T-helper 1 cell treated with Interleukin-12 subunit alpha and Interleukin-12 subunit beta and Interleukin-4 antibody, amounts not matched to agents 30 μg/mL and 1 μg/mL, for 36 hours (primary cell): ENCODE data around the gene SLC11A2.
"Not testable (repeated sequence)": the region's sequence is repeated elsewhere in the genome, so short reads cannot be mapped to it uniquely, and the experiment has no call there.

ENCODE experiments used
- H3K27ac Mint-ChIP-seq: one replicate; pipeline ENCODE4 v1.8.0; 2021; ENCODE audit warnings: mild to moderate bottlenecking, mixed read lengths
- H3K27me3 Mint-ChIP-seq: one replicate; pipeline ENCODE4 v1.8.0; 2021; ENCODE audit warnings: low read depth, mixed read lengths
- H3K36me3 Mint-ChIP-seq: one replicate; pipeline ENCODE4 v1.8.0; 2021; ENCODE audit warnings: low read depth, mixed read lengths
- H3K4me1 Mint-ChIP-seq: one replicate; pipeline ENCODE4 v1.8.0; 2021; ENCODE audit warnings: low read depth, mixed read lengths
- H3K4me3 Mint-ChIP-seq: one replicate; pipeline ENCODE4 v1.8.0; 2021; ENCODE audit warnings: mild to moderate bottlenecking, moderate library complexity, mixed read lengths
- H3K9me3 Mint-ChIP-seq: one replicate; pipeline ENCODE4 v1.8.0; 2021; ENCODE audit warnings: mixed read lengths

The SLC11A2 gene

GRCh38 chr12:50960130-50960529 lies 66.1 kb downstream of the SLC11A2 start:
- Mint-ChIP-seq H3K4me1 (peaks cover 10% of the 10 kb centered on the region), H3K27ac (no peak overlapping the region), H3K9me3 (no peaks in the 10 kb centered on the region)

GRCh38 chr12:50955697-50956096 lies 70.5 kb downstream of the SLC11A2 start:
- H3K4me1 Mint-ChIP-seq, result peaks cover 8% of the 10 kb centered on the region
- no peaks in the 10 kb centered on the region for H3K9me3 Mint-ChIP-seq
- no peak overlapping the region for H3K4me3 Mint-ChIP-seq
- no peaks in the 10 kb centered on the region for H3K36me3 Mint-ChIP-seq
- H3K27me3 Mint-ChIP-seq, result no peaks in the 10 kb centered on the region
- no peak overlapping the region for H3K27ac Mint-ChIP-seq

More at GRCh38 chr12:50960130-50960529, 66.1 kb downstream of the SLC11A2 start:
- Mint-ChIP-seq H3K36me3 (no peaks in the 10 kb centered on the region), H3K4me3 (no peak overlapping the region), H3K27me3 (no peaks in the 10 kb centered on the region)

DNA sequence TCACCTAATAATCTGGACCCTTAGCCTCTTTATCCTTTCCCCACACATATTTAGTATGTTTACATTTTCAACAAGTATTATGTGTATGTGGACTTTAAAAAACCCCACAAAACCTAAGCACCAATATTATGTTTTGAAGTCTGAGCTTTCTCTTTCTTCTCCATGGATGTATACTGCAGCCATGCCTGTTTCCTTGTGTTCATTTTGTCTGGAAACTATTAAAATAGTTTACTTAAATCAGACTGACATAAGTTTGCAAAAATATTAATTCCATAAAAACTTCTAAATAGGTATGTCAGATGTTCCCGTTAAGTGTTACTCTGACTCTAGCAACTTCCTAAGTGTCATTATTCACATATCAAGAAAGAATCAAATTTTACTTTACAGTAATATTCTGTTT lies 70.9 kb downstream of the SLC11A2 start:
- Mint-ChIP-seq H3K4me3 (no peak overlapping the region), H3K27me3 (no peaks in the 10 kb centered on the region), H3K4me1 (peaks cover 6% of the 10 kb centered on the region), H3K36me3 (no peaks in the 10 kb centered on the region), H3K9me3 (no peaks in the 10 kb centered on the region), H3K27ac (no peak overlapping the region)

DNA sequence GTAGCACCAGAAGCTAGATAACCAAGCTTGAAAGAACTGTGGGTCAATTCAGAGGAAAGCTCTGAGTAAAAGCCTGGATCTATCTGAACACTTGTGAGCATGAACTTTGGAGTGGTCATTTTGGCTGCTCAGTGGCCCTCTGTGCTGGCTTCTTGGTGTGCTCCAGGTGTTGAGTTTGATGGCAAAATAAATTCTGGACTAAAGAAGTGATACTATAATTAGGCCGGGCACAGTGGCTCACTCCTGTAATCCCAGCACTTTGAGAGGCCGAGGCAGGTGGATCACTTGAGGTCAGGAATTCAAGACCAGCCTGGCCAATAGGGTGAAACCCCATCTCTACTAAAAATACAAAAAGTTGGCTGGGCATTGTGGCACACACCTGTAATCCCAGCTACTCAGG lies 71.4 kb downstream of the SLC11A2 start:
- H3K27me3 Mint-ChIP-seq, H3K4me1 Mint-ChIP-seq, H3K27ac Mint-ChIP-seq, H3K4me3 Mint-ChIP-seq, H3K36me3 Mint-ChIP-seq, H3K9me3 Mint-ChIP-seq: not testable (repeated sequence)

GRCh38 chr12:50953047-50953446 lies 73.1 kb downstream of the SLC11A2 start:
- H3K4me3 Mint-ChIP-seq, result no peak overlapping the region
- H3K9me3 Mint-ChIP-seq, result no peaks in the 10 kb centered on the region
- H3K27ac Mint-ChIP-seq, result no peak overlapping the region
- no peaks in the 10 kb centered on the region for H3K36me3 Mint-ChIP-seq
- no peaks in the 10 kb centered on the region for H3K27me3 Mint-ChIP-seq
- H3K4me1 Mint-ChIP-seq, result no peaks in the 10 kb centered on the region

DNA sequence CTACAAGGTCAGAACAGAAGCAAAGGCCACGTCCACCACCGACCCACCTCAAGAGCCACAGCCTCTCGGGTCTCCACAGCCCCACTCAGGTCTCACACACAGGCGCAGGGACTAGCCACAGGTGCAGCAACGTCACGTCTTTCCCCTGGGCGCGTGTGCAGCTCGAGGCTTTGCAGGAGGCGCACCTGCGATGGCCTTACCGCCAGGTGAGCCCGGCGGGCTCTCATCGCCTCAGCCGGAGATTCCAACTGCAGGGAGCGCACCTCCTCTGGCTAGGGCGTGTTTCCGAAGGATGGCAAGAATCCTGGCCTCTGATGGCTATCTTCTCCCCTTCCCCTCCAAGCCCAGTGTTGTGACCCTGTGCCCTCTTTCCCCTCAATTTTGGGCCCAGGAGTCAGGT lies 73.7 kb downstream of the SLC11A2 start, which contains the start of gene HIGD1C:
HIGD1C (plus strand) TSS at position 35 of the 400 bp plus-strand sequence. CDS start 1,455 bp downstream, outside the sequence.
- H3K36me3 Mint-ChIP-seq, result no peaks in the 10 kb centered on the region
- H3K4me3 Mint-ChIP-seq, result no peak within 1 kb of the TSS
- no peaks in the 10 kb centered on the region for H3K4me1 Mint-ChIP-seq
- H3K27ac Mint-ChIP-seq, result no peak within 1 kb of the TSS
- H3K9me3 Mint-ChIP-seq, result no peaks in the 10 kb centered on the region
- no peaks in the 10 kb centered on the region for H3K27me3 Mint-ChIP-seq

- Mint-ChIP-seq H3K4me3 (no peak overlapping the region), H3K4me1 (no peaks in the 10 kb centered on the region), H3K9me3 (peaks cover 5% of the 10 kb centered on the region), H3K27me3 (no peaks in the 10 kb centered on the region), H3K27ac (no peak overlapping the region), H3K36me3 (no peaks in the 10 kb centered on the region)
Observed at GRCh38 chr12:50951112-50951511, 75.1 kb downstream of the SLC11A2 start.

DNA sequence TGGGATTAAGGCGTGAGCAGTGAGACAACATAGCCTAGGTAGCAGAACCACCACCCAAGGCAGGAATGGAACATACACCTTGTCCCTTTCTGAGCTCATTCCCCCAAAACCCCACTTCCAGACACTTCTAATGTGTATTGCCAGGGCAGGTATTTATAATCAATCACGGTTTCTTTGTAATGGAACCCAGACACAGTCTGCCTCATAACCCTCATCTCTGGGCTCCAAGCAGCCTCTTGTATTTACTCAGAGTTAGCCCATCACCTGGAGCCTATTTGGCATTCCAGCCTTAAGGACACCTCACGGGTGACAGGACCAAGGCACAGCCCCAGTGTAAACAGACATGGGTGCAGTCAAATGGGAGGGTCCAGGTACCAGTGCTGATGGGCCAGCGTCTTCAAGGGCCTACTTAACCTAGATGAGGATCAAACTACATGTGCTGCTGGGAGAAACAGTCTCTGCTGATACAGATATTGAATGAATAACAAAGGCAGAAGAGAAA lies 76.3 kb downstream of the SLC11A2 start:
- Mint-ChIP-seq H3K9me3 (peaks cover 5% of the 10 kb centered on the region), H3K27ac (no peak overlapping the region), H3K4me1 (no peaks in the 10 kb centered on the region), H3K27me3 (no peaks in the 10 kb centered on the region), H3K36me3 (no peaks in the 10 kb centered on the region), H3K4me3 (no peak overlapping the region)

DNA sequence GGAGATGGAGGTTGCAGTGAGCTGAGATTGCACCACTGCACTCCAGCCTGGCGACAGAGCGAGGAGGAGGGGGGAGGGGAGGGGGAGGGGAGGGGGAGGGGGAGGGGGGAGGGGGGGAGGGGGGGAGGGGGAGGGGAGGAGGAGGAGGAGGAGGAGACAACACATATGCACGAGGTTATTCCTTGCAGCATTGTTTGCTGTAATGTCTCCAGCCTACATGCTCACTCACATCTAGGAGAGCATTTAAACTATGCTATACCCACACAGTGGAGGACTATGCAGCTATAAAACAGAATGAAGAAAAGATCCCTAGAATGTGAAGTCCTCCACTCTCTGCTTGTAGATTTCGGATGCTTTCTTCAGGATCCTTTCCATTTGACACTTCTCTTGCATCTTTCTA lies 77.4 kb downstream of the SLC11A2 start:
- H3K36me3 Mint-ChIP-seq, result no peaks in the 10 kb centered on the region
- peaks cover 5% of the 10 kb centered on the region for H3K9me3 Mint-ChIP-seq
- H3K27me3 Mint-ChIP-seq, result no peaks in the 10 kb centered on the region
- H3K4me1 Mint-ChIP-seq, result no peaks in the 10 kb centered on the region
- H3K27ac Mint-ChIP-seq, result no peak overlapping the region
- H3K4me3 Mint-ChIP-seq, result no peak overlapping the region

GRCh38 chr12:50947933-50948626 lies 78.1 kb downstream of the SLC11A2 start:
- Mint-ChIP-seq H3K9me3 (peaks cover 5% of the 10 kb centered on the region), H3K27me3 (no peaks in the 10 kb centered on the region), H3K4me3 (no peak overlapping the region), H3K27ac (no peak overlapping the region), H3K36me3 (no peaks in the 10 kb centered on the region), H3K4me1 (no peaks in the 10 kb centered on the region)

DNA sequence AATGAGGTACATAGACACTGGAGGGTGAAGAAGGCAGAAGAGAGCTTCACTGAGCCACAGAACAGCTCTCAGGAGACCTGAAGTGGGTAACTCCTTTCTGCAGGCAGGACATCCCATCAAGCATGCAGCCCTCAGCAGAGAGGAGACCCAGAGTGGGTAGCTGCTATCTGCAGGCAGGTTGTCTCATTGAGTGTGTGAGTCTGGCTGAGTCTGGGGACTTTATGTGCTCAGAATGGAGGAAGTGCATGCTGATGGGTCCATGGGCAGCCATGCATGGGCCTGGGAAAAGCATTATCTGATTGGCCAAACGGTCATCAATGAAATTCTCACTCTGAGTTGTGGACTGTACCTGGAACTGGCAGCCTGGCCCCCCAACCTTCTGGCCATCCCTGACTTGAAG lies 88.5 kb downstream of the SLC11A2 start:
- H3K36me3 Mint-ChIP-seq, result peaks cover 6% of the 10 kb centered on the region
- no peaks in the 10 kb centered on the region for H3K27me3 Mint-ChIP-seq
- peaks cover 19% of the 10 kb centered on the region for H3K9me3 Mint-ChIP-seq
- no peak overlapping the region for H3K4me3 Mint-ChIP-seq
- peaks cover 18% of the 10 kb centered on the region for H3K4me1 Mint-ChIP-seq
- H3K27ac Mint-ChIP-seq, result no peak overlapping the region

GRCh38 chr12:50936821-50937530 lies 89.2 kb downstream of the SLC11A2 start:
- H3K4me3 Mint-ChIP-seq, result no peak overlapping the region
- H3K9me3 Mint-ChIP-seq, result peaks cover 19% of the 10 kb centered on the region
- no peaks in the 10 kb centered on the region for H3K27me3 Mint-ChIP-seq
- no peak overlapping the region for H3K27ac Mint-ChIP-seq
- peaks cover 20% of the 10 kb centered on the region for H3K4me1 Mint-ChIP-seq
- peaks cover 6% of the 10 kb centered on the region for H3K36me3 Mint-ChIP-seq

DNA sequence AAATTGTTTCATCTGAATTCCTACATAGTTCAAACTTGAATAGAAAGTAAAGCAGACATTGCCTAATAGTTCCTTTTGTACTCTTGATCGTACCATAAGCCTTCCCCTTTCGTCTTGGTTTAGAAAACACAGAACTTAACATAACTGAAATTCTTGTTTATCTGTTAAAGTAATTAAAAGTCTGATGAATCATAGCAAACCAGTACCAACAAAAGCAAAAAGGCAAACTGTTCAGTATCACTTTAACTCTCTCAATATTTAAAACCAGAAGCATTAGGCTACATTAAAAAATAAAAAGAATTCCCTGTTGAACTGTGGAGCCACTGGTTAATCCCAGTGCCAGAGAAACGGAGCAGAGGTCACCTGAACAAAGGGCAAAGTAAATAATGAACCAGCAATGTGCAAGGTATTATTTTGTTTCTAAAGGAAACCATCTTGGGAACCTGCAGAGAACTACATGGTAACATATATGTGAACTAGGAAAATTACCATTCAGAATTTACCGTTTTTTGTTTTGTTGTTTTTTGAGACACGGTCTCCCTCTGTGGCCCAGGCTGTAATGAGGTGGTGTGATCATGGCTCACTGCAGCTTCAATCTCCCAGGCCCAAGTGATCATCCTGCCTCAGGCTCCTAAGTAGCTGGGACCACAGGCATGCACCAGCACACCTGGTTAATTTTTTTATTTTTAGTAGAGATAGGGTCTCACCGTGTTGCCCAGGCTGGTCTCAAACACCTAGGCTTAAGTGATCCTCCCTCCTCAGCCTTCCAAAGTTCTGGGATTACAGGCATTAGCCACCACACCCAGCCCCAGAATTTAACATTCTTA lies 91.0 kb downstream of the SLC11A2 start:
- peaks cover 20% of the 10 kb centered on the region for H3K4me1 Mint-ChIP-seq
- H3K27me3 Mint-ChIP-seq, result no peaks in the 10 kb centered on the region
- no peak overlapping the region for H3K4me3 Mint-ChIP-seq
- peaks cover 19% of the 10 kb centered on the region for H3K9me3 Mint-ChIP-seq
- H3K27ac Mint-ChIP-seq, result no peak overlapping the region
- peaks cover 6% of the 10 kb centered on the region for H3K36me3 Mint-ChIP-seq

DNA sequence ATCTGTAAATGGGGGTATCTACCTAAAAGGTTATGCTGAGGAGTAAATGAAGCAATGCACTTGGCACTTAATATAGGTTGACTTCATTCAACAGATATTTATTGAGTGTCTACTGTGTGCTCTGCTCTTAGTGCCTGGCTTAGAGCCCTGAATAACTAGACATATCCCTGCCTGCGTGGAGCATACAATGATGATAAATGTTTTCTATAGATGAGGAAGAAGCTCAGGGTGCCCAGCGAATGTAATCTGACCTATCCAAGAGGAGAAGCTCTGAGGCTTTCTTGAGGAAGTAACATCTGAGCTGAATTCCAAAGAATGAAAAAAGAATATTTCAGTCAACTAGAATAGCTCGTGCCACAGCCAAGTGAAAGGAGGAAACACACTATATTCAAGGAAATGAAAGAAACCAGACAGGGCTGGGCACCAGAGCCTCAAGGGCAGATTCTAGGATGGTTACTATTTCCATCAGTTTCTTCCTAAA lies 91.8 kb downstream of the SLC11A2 start:
- Mint-ChIP-seq H3K27ac (peak overlapping the region; percentile 11), H3K4me3 (no peak overlapping the region), H3K4me1 (peaks cover 20% of the 10 kb centered on the region), H3K27me3 (no peaks in the 10 kb centered on the region), H3K36me3 (peaks cover 5% of the 10 kb centered on the region), H3K9me3 (peaks cover 17% of the 10 kb centered on the region)
